RWPE2 (cell line): ENCODE measurements around the gene BMP2.
A peak's percentile ranks its signal among the peaks of the same experiment; 100 is the strongest.

Source experiments
- ATAC-seq: fragments of 200-7000 bp; cut with Tn5 transposase; 3 replicates; pipeline ENCODE4 v1.9.1; 2021; ENCODE audit warnings: low read depth
- DNase-seq: peaks from one replicate; pipeline ENCODE4 v3.0.0-alpha.2; 2020; ENCODE audit warnings: low spot score
- H3K27ac ChIP-seq: fragments of 450-650 bp; 2 replicates; pipeline ENCODE4 v1.5.1; 2017; ENCODE audit warnings: mild to moderate bottlenecking; ENCODE audit not compliant: poor library complexity, severe bottlenecking
- H3K27me3 ChIP-seq: fragments of 250-450 bp; sonication (Bioruptor Pico); 2 replicates; pipeline ENCODE4 v1.5.1; 2021; ENCODE audit warnings: mild to moderate bottlenecking, moderate library complexity; ENCODE audit not compliant: insufficient read depth, poor library complexity, severe bottlenecking
- H3K36me3 ChIP-seq: fragments of 250-450 bp; sonication (Bioruptor Pico); 2 replicates; pipeline ENCODE4 v1.5.1; 2020; ENCODE audit warnings: low read depth, mild to moderate bottlenecking, moderate library complexity
- H3K4me1 ChIP-seq: fragments of 250-450 bp; sonication (Bioruptor Pico); 2 replicates; pipeline ENCODE4 v1.5.1; 2021; ENCODE audit warnings: mild to moderate bottlenecking, moderate library complexity; ENCODE audit not compliant: insufficient read depth, poor library complexity, severe bottlenecking
- H3K4me3 ChIP-seq: fragments of 250-450 bp; sonication (Bioruptor Pico); 2 replicates; pipeline ENCODE4 v1.5.1; 2021; ENCODE audit warnings: mild to moderate bottlenecking, moderate library complexity; ENCODE audit not compliant: severe bottlenecking
- H3K9me3 ChIP-seq: fragments of 250-450 bp; sonication (Bioruptor Pico); 2 replicates; pipeline ENCODE4 v1.5.1; 2021; ENCODE audit warnings: mild to moderate bottlenecking, moderate library complexity; ENCODE audit not compliant: severe bottlenecking
- CTCF ChIP-seq: fragments of 450-650 bp; IDR thresholded peaks from one replicate; pipeline ENCODE4 v1.5.1; 2017; ENCODE audit warnings: mild to moderate bottlenecking, moderate library complexity; ENCODE audit not compliant: poor library complexity, severe bottlenecking

BMP2 gene

GRCh38 chr20:6792789-6793188 is 25.3 kb downstream of the BMP2 start:
- ATAC-seq: no peak

GRCh38 chr20:6802227-6802626 is 34.7 kb downstream of the BMP2 start:
- peak; percentile 52; the same call in 2 of the 3 replicates for ATAC-seq

More at GRCh38 chr20:6792789-6793188, 25.3 kb downstream of the BMP2 start:
- no peak for TF ChIP-seq CTCF
- H3K4me3 ChIP-seq: no peak overlapping the region
- H3K27me3 ChIP-seq: no peaks in the 10 kb centered on the region
- no peaks in the 10 kb centered on the region for H3K4me1 ChIP-seq
- no peak for DNase-seq
- H3K36me3 ChIP-seq: no peaks in the 10 kb centered on the region
- H3K27ac ChIP-seq: no peak overlapping the region
- H3K9me3 ChIP-seq: no peaks in the 10 kb centered on the region

GRCh38 chr20:6806275-6806674 is 38.8 kb downstream of the BMP2 start:
- TF ChIP-seq CTCF: no peak
- Histone ChIP-seq H3K9me3 (peaks cover 3% of the 10 kb centered on the region), H3K36me3 (no peaks in the 10 kb centered on the region), H3K4me3 (no peak overlapping the region), H3K4me1 (no peaks in the 10 kb centered on the region), H3K27ac (no peak overlapping the region), H3K27me3 (no peaks in the 10 kb centered on the region)
- ATAC-seq: no peak
- DNase-seq: no peak

More at GRCh38 chr20:6802227-6802626, 34.7 kb downstream of the BMP2 start:
- H3K4me3 ChIP-seq: no peak overlapping the region
- peaks cover 3% of the 10 kb centered on the region for H3K27me3 ChIP-seq
- DNase-seq: no peak
- peaks cover 3% of the 10 kb centered on the region for H3K9me3 ChIP-seq
- H3K27ac ChIP-seq: no peak overlapping the region
- H3K36me3 ChIP-seq: no peaks in the 10 kb centered on the region
- no peak for TF ChIP-seq CTCF
- H3K4me1 ChIP-seq: no peaks in the 10 kb centered on the region

- H3K27ac ChIP-seq: no peak overlapping the region
- no peak for DNase-seq
- no peaks in the 10 kb centered on the region for H3K4me1 ChIP-seq
- peaks cover 3% of the 10 kb centered on the region for H3K9me3 ChIP-seq
- no peak for TF ChIP-seq CTCF
- H3K27me3 ChIP-seq: no peaks in the 10 kb centered on the region
- no peak overlapping the region for H3K4me3 ChIP-seq
- ATAC-seq: no peak
- no peaks in the 10 kb centered on the region for H3K36me3 ChIP-seq
Measured at GRCh38 chr20:6811262-6812035, 44.0 kb downstream of the BMP2 start.

GRCh38 chr20:6812530-6812929 is 45.0 kb downstream of the BMP2 start:
- Histone ChIP-seq H3K36me3 (no peaks in the 10 kb centered on the region), H3K9me3 (no peaks in the 10 kb centered on the region), H3K4me3 (no peak overlapping the region), H3K27ac (no peak overlapping the region), H3K4me1 (no peaks in the 10 kb centered on the region), H3K27me3 (no peaks in the 10 kb centered on the region)
- no peak for ATAC-seq
- DNase-seq: no peak
- no peak for TF ChIP-seq CTCF
